ENCODE data around the gene SMIM1.
"Not testable (repeated sequence)": the region's sequence is repeated elsewhere in the genome, so short reads cannot be mapped to it uniquely, and the experiment has no call there.

Gene SMIM1

GRCh38 chr1:3736708-3737107, 35.8 kb upstream of the SMIM1 start:
- no peak for DNase-seq (ENCODE audit: low read depth in 2 of 2)

DNA sequence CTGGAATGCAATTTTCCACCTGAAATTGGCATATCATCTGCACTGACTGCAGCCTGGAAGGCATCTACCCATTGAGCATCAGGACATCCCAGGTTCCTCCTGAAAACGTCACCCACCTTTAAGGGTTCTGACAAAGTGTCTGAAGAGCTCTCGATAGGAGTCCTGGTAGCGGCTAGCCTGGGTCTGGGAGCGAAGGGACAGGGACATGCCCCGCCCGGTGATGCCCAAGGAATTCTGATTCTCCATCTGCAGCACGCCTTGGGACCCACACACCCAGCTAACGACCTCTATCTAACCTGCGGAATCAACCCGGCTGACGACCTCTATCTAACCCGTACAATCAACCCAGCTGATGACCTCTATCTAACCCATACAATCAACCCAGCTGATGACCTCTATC, 33.6 kb upstream of the SMIM1 start:
- no peak for DNase-seq (ENCODE audit: low read depth in 2 of 2)

- DNase-seq (ENCODE audit: low read depth in 2 of 2), result no peak
These were observed 32.5 kb upstream of the SMIM1 start for GRCh38 chr1:3740042-3740441.

DNA sequence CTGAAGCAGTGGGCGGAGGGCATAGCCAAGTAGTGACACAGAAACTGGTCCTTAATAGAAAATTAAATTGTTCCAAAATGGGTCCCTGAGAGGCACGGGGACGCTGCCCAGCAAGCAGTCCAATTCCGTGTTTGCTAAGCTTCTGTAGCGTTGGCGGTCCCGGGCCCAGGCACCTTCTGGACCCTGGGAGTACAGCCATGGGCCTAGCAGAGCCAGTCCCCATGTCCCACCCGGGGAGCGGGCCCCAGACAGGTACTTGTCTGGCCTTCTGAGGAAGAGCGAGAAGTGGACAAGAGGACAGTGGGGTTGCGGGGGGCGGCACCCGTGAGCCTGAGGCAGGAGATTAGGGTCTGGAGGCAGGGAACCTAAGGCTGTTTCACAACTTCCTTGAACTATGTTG, 31.8 kb upstream of the SMIM1 start:
- no peak for DNase-seq (ENCODE audit: low read depth in 2 of 2)

GRCh38 chr1:3741566-3742438, 30.7 kb upstream of the SMIM1 start:
- no peak for DNase-seq (ENCODE audit: low read depth in 2 of 2)

- DNase-seq (ENCODE audit: low read depth in 2 of 2), result no peak
These were observed 29.9 kb upstream of the SMIM1 start for GRCh38 chr1:3742439-3743298.

- DNase-seq (ENCODE audit: low read depth in 2 of 2), result no peak
These were observed 29.1 kb upstream of the SMIM1 start for GRCh38 chr1:3743421-3743820.

DNA sequence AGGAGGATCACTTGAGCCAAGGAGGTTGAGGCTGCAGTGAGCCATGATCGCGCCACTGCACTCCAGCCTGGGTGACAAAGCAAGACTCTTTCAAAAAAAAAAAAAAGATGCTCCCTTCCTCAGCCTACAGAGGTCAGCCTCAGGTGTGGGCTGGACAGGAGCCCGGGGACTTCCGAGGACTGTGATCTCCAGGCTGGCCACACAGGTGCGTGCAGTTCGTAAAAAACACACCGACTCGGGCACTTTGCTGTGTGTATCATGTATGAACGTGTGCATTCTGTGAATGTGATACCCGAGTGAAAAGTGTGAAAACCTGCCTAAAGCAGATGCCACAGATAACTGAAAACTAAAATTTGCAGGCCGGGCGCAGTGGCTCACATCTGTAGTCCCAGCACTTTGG, 28.7 kb upstream of the SMIM1 start:
- DNase-seq (ENCODE audit: low read depth in 2 of 2), result no peak

DNA sequence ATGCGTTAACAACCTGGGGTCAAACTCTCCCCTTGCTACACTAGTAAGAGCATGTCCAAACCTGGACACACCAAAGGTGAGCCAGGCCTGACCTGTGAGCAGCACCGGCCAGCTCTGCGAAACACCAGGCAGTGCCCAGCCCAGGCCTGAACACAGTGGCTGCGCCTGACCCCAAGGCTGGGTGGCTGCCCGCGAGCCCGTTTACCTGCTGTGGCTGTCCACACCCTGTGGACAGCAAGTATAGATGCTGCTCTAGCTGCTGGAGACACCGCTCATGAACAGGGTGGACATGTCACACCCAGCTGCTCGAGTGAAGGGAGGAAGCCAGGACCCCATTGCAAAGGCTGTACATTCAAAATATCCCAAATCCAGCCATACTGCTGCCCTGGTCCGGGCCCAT, 27.9 kb upstream of the SMIM1 start:
- no peak for DNase-seq (ENCODE audit: low read depth in 2 of 2)

DNA sequence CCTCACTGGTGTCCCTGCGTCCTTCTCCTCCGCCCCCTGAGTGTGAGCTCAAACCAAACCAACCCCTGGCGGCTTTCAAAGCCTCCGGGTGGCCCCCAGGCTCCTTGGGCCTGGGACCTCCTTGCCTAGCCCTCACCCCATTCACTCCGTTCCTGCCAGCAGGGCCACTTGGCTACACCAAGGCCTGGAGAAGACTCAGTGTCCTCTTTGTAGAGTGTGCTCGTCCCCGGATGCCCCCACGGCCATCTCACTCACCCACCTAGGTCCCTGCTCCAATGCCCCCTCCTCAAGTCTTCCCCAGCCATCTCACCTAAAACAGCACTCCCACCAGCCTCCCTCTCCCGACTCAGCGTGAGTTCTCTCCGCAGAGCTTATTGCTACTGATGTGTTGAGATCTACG, 27.5 kb upstream of the SMIM1 start:
- no peak for DNase-seq (ENCODE audit: low read depth in 2 of 2)

DNA sequence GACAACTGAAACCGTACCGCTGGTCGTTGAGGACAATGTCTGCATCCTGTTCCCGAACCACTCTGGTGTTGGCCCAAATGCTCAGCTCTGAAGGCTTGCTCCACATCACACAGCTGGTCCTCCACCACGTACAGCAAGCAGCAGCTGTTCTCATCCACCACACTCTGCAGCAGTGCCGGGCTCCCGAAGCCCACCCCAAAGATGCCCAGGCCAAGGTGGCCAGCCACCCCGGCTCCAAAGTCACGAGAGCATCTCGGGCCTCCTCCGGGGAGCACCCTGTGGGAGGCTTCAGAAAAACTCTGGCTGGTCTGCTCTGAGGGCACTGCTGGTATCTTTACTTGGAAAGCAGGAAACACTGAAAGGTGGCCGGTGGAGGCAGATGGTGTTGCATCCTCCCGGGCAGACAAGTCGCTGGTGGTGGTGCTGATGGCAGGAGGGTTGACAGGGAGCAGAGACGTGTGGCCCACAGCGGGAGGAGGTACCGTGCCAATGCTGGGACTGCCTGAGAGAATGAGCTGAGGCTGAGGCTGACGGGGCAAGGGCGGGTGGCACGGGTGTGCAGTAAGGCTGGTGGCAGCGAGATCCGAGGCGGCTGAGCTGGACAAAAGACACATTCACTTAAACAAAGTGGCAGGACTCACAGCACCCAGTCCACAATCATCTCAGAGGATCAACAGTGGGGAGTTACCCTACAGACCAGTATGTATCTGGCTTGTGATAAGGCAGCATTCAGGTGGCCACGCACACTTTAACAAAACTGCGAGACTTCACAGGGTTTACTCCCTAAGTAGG, 26.8 kb upstream of the SMIM1 start:
- DNase-seq (ENCODE audit: low read depth in 2 of 2), result no peak

- no peak for DNase-seq (ENCODE audit: low read depth in 2 of 2)
These were observed 26.1 kb upstream of the SMIM1 start for GRCh38 chr1:3746389-3746829.

GRCh38 chr1:3746830-3747521, 25.6 kb upstream of the SMIM1 start:
- DNase-seq (ENCODE audit: low read depth in 2 of 2), result peak; percentile 74 to 90

- DNase-seq (ENCODE audit: low read depth in 2 of 2), result no peak
These were observed 25.1 kb upstream of the SMIM1 start for GRCh38 chr1:3747522-3747848.

GRCh38 chr1:3747903-3748302, 24.6 kb upstream of the SMIM1 start:
- DNase-seq (ENCODE audit: low read depth in 2 of 2), result no peak

- not testable (repeated sequence) for DNase-seq (ENCODE audit: low read depth in 2 of 2)
These were observed 24.1 kb upstream of the SMIM1 start for GRCh38 chr1:3748316-3748900.

DNA sequence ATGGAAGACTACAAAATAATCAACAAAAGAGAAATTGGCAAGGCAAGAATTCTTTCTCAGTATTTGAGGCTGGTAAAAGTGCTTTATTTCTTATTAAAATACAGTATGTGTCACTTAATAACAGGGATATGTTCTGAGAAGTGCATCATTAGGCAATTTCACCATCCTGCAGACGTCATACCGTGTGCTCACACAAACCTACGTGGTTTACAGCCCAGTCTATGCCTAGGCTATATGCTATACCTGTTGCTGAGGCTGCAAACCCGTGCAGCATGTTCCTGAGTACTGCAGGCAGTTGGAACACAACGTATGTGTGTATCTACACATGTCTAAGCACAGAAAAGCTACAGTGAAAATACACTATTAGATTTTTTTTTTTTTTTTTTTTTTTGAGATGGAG, 23.0 kb upstream of the SMIM1 start:
- no peak for DNase-seq (ENCODE audit: low read depth in 2 of 2)

GRCh38 chr1:3750741-3751140, 21.8 kb upstream of the SMIM1 start:
- DNase-seq (ENCODE audit: low read depth in 2 of 2), result no peak

GRCh38 chr1:3752400-3752945, 20.1 kb upstream of the SMIM1 start, which contains the start of gene CCDC27:
Gene CCDC27 (plus strand): TSS chr1:3752450. CDS start chr1:3752482, 32 bp downstream.
- DNase-seq (ENCODE audit: low read depth in 2 of 2), result no peak

GRCh38 chr1:3753656-3754454, 18.7 kb upstream of the SMIM1 start:
- no peak for DNase-seq (ENCODE audit: low read depth in 2 of 2)

Data from stimulated activated CD4-positive, alpha-beta T cell treated with anti-CD3 and anti-CD28 coated beads, Interleukin-15, amount 100 ng/mL, for 48 hours (primary cell).